HepG2 (cell line): ENCODE data around the gene SLC7A6OS. TPM values are rescaled to one million over a fixed set of nuclear protein-coding genes. Genes with fewer than 3 reads are reported as not detected.

Experiments
- DNMT3B ChIP-seq: conservative IDR thresholded peaks from 2 replicates; pipeline ENCODE4 v1.6.1; 2016; ENCODE audit warnings: missing biosample characterization, control low read depth
- FOXP1 ChIP-seq, 2 experiments: fragments of 450-650 bp in 1 of 2; IDR thresholded peaks; 2 replicates each; pipeline ENCODE4 v1.6.1; 2017 to 2018; ENCODE audit warnings: antibody characterized with exemption in 1 of 2
- JUND ChIP-seq: sonication (generic); formaldehyde crosslinking; IDR thresholded peaks from 2 replicates; pipeline ENCODE4 v1.8.0; 2022; ENCODE audit warnings: mild to moderate bottlenecking, missing genetic modification reagents
- MIER2 ChIP-seq: IDR thresholded peaks from 2 replicates; pipeline ENCODE4 v1.6.1; 2016; ENCODE audit warnings: missing biosample characterization, missing genetic modification reagents
- NONO ChIP-seq, 2 experiments: fragments of 450-650 bp in 1 of 2; sonication (generic) in 1 of 2; formaldehyde crosslinking in 1 of 2; IDR thresholded peaks in 1 of 2; conservative IDR thresholded peaks in 1 of 2; 2 replicates each; pipeline versions ENCODE4 v1.6.1 to v1.8.0; 2017 to 2022; ENCODE audit warnings: mild to moderate bottlenecking in 1 of 2, missing genetic modification reagents in 1 of 2, moderate library complexity in 1 of 2
- POGZ ChIP-seq: sonication (generic); formaldehyde crosslinking; IDR thresholded peaks from 2 replicates; pipeline ENCODE4 v1.4.0; 2020; ENCODE audit warnings: mild to moderate bottlenecking, missing genetic modification reagents
- TARDBP ChIP-seq: sonication (generic); formaldehyde crosslinking; IDR thresholded peaks from 2 replicates; pipeline ENCODE4 v1.8.0; 2022; ENCODE audit warnings: mild to moderate bottlenecking, missing genetic modification reagents
- ZFP36 ChIP-seq: fragments of 150-350 bp; IDR thresholded peaks from 2 replicates; pipeline ENCODE4 v1.6.1; 2018; ENCODE audit warnings: borderline replicate concordance, low read length, low read depth; ENCODE audit not compliant: partially characterized antibody
- polyA plus RNA-seq, 8 experiments: library from polyadenylated mRNA; depleted of rRNA in 3 of 8; stranded (reverse) in 7 of 8; unstranded in 1 of 8; fragments of >200 nt; fragmentation: Illumina TruSeq in 4 of 8; extraction: Trizol in 4 of 8; gene quantifications; 2 replicates each; pipeline versions ENCODE4 v1.2.1 to v1.2.3, GENCODE V29; 2011 to 2016; ENCODE audit warnings: low read depth in 4 of 8, missing spikeins in 1 of 8, mixed read lengths in 1 of 8; ENCODE audit not compliant: insufficient read depth in 1 of 8
- total RNA-seq, 5 experiments: library from RNA; depleted of rRNA; stranded (reverse); fragments of >200 nt; fragmentation: Illumina TruSeq; extraction: Trizol; gene quantifications; 2 replicates each; pipeline ENCODE4 v1.2.3, GENCODE V29; 2016; ENCODE audit warnings: low read depth in 1 of 5
- TF ChIP-seq, protein P1 (sequence below), 2 experiments: sonication (generic) in 1 of 2; formaldehyde crosslinking in 1 of 2; IDR thresholded peaks; 2 replicates each; pipeline versions ENCODE4 v1.4.0 to v1.6.1; 2016 to 2020; ENCODE audit warnings: borderline replicate concordance in 1 of 2, low read depth in 1 of 2, mild to moderate bottlenecking in 1 of 2, missing genetic modification reagents in 1 of 2
- TF ChIP-seq, protein P2 (sequence below): sonication (generic); formaldehyde crosslinking; IDR thresholded peaks from 2 replicates; pipeline ENCODE4 v1.9.0; 2021; ENCODE audit warnings: missing genetic modification reagents, mild to moderate bottlenecking, borderline replicate concordance
- TF ChIP-seq, protein P3 (sequence below): sonication (generic); formaldehyde crosslinking; IDR thresholded peaks from 2 replicates; pipeline ENCODE4 v1.4.0; 2020; ENCODE audit warnings: mild to moderate bottlenecking, low read depth, missing genetic modification reagents
- TF ChIP-seq, protein P4 (sequence below): sonication (generic); formaldehyde crosslinking; IDR thresholded peaks from 2 replicates; pipeline ENCODE4 v1.4.0; 2020; ENCODE audit warnings: missing genetic modification reagents, borderline replicate concordance
- TF ChIP-seq, protein P5 (sequence below): IDR thresholded peaks from 2 replicates; pipeline ENCODE4 v1.6.1; 2016; ENCODE audit warnings: low read depth, borderline replicate concordance

The SLC7A6OS gene
- total and polyA plus RNA-seq, 2 of the 13 experiments (the other 11 are each of a cell fraction or from before 2014, with no cell fraction given), result 11.2 to 21.5 TPM

DNA sequence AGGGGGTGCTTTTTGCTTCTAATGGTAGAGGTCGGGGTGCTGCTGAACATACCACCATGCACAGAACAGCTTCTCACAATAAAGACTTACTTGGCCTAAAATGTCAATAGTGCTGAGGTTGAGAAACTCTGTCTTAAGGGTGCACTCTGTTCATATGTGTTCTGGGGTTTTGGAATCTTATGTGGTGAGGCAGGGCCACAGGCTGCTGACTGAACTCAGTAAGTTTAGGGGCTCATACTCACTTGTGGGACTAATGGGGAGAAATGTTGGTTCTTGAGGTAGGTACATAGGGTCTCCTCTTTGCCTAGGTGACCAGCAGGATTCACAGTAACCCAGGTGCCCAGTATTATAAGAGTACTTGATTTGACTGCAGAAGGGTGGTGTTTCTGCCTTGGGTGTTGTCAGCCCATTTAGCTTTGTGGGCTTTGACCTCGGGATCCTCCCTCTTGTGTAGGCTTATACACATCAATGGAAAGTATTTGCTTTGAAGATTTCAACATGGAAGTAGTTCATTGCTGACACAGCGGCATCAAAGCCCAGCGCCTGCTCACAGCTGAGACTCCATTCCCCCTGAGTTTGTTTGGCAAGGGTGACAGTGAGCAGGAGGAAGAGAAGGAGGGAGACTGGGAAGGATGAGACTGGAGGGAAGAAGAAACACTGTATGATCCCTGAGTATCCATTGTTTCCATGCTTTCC is 29.2 kb downstream of the SLC7A6OS start (continued):
- TF ChIP-seq, protein P1, sequence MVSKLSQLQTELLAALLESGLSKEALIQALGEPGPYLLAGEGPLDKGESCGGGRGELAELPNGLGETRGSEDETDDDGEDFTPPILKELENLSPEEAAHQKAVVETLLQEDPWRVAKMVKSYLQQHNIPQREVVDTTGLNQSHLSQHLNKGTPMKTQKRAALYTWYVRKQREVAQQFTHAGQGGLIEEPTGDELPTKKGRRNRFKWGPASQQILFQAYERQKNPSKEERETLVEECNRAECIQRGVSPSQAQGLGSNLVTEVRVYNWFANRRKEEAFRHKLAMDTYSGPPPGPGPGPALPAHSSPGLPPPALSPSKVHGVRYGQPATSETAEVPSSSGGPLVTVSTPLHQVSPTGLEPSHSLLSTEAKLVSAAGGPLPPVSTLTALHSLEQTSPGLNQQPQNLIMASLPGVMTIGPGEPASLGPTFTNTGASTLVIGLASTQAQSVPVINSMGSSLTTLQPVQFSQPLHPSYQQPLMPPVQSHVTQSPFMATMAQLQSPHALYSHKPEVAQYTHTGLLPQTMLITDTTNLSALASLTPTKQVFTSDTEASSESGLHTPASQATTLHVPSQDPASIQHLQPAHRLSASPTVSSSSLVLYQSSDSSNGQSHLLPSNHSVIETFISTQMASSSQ (IDR thresholded peaks at IDR 0.05; ENCODE audit: low read depth), result peak; percentile 35; the same call in 1 of the 2 replicates
- TF ChIP-seq, protein P1 (CRISPR knock-in tag; IDR thresholded peaks at IDR 0.05; ENCODE audit: borderline replicate concordance), result peak; percentile 83; the same call in 1 of the 2 replicates
- TF ChIP-seq NONO (IDR thresholded peaks at IDR 0.05) (no peak), NONO (CRISPR knock-in tag; conservative IDR thresholded peaks at IDR 0.05) (peak; percentile 90), FOXP1 (IDR thresholded peaks at IDR 0.05) (no peak), FOXP1 (CRISPR knock-in tag; IDR thresholded peaks at IDR 0.05) (peak; percentile 94), JUND (CRISPR knock-in tag) (peak; percentile 87), MIER2 (CRISPR knock-in tag) (peak; percentile 73; the same call in 1 of the 2 replicates), TARDBP (CRISPR knock-in tag) (peak; percentile 95), ZFP36 (no peak), DNMT3B (CRISPR knock-in tag) (peak; percentile 88; the same call in 1 of the 2 replicates), POGZ (CRISPR knock-in tag) (peak; percentile 78)
- TF ChIP-seq, protein P2, sequence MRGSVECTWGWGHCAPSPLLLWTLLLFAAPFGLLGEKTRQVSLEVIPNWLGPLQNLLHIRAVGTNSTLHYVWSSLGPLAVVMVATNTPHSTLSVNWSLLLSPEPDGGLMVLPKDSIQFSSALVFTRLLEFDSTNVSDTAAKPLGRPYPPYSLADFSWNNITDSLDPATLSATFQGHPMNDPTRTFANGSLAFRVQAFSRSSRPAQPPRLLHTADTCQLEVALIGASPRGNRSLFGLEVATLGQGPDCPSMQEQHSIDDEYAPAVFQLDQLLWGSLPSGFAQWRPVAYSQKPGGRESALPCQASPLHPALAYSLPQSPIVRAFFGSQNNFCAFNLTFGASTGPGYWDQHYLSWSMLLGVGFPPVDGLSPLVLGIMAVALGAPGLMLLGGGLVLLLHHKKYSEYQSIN, result no peak
- TF ChIP-seq, protein P3, sequence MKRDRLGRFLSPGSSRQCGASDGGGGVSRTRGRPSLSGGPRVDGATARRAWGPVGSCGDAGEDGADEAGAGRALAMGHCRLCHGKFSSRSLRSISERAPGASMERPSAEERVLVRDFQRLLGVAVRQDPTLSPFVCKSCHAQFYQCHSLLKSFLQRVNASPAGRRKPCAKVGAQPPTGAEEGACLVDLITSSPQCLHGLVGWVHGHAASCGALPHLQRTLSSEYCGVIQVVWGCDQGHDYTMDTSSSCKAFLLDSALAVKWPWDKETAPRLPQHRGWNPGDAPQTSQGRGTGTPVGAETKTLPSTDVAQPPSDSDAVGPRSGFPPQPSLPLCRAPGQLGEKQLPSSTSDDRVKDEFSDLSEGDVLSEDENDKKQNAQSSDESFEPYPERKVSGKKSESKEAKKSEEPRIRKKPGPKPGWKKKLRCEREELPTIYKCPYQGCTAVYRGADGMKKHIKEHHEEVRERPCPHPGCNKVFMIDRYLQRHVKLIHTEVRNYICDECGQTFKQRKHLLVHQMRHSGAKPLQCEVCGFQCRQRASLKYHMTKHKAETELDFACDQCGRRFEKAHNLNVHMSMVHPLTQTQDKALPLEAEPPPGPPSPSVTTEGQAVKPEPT, result peak; percentile 92
- TF ChIP-seq, protein P4, sequence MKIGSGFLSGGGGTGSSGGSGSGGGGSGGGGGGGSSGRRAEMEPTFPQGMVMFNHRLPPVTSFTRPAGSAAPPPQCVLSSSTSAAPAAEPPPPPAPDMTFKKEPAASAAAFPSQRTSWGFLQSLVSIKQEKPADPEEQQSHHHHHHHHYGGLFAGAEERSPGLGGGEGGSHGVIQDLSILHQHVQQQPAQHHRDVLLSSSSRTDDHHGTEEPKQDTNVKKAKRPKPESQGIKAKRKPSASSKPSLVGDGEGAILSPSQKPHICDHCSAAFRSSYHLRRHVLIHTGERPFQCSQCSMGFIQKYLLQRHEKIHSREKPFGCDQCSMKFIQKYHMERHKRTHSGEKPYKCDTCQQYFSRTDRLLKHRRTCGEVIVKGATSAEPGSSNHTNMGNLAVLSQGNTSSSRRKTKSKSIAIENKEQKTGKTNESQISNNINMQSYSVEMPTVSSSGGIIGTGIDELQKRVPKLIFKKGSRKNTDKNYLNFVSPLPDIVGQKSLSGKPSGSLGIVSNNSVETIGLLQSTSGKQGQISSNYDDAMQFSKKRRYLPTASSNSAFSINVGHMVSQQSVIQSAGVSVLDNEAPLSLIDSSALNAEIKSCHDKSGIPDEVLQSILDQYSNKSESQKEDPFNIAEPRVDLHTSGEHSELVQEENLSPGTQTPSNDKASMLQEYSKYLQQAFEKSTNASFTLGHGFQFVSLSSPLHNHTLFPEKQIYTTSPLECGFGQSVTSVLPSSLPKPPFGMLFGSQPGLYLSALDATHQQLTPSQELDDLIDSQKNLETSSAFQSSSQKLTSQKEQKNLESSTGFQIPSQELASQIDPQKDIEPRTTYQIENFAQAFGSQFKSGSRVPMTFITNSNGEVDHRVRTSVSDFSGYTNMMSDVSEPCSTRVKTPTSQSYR (CRISPR knock-in tag), result peak; percentile 65; the same call in 1 of the 2 replicates
- TF ChIP-seq, protein P5, sequence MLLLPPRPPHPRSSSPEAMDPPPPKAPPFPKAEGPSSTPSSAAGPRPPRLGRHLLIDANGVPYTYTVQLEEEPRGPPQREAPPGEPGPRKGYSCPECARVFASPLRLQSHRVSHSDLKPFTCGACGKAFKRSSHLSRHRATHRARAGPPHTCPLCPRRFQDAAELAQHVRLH (CRISPR knock-in tag), result peak; percentile 84; the same call in 1 of the 2 replicates
